ENCODE data around the gene C4B. TPM values are rescaled to one million over a fixed set of nuclear protein-coding genes. Genes with fewer than 3 reads are reported as not detected.
"Not testable (repeated sequence)": the region's sequence is repeated elsewhere in the genome, so short reads cannot be mapped to it uniquely, and the experiment has no call there.

Gene C4B
- total and polyA plus RNA-seq, 9 of the 15 experiments (the other 6 are each of a cell fraction or from before 2014, with no cell fraction given) = 0.32 to 8.8 (median 5.4) TPM

- intact Hi-C loops (cut with micrococcal nuclease); BruUV-seq (replicated peaks); H3K4me3 ChIP-seq; H2AFZ ChIP-seq (ENCODE audit: low read depth, low read length); H3K27ac ChIP-seq (ENCODE audit: extremely low read depth, low read depth, low read length); H3K4me1 ChIP-seq (replicated peaks in 1 of 2; ENCODE audit: control insufficient read depth in 2 of 2, insufficient read depth in 2 of 2, low read length in 2 of 2); H3K4me2 ChIP-seq (ENCODE audit: insufficient read depth, low read length); H3K9me3 ChIP-seq (replicated peaks; ENCODE audit: control insufficient read depth, insufficient read depth, low read depth, low read length); POLR2A ChIA-PET; H3K36me3 ChIP-seq (ENCODE audit: control insufficient read depth, insufficient read depth, low read length); H3K9me1 ChIP-seq (ENCODE audit: control insufficient read depth, insufficient read depth, low read length); H4K20me1 ChIP-seq (replicated peaks; ENCODE audit: control insufficient read depth, insufficient read depth, low read length); in situ Hi-C loops (cut with MboI); H3K79me2 ChIP-seq (ENCODE audit: control insufficient read depth, insufficient read depth, low read length); CTCF ChIA-PET (ENCODE audit: low intra/inter-chr PET ratio); H3K27me3 ChIP-seq (ENCODE audit: control insufficient read depth in 2 of 2, insufficient read depth in 2 of 2, low read length in 2 of 2): not testable (repeated sequence)
- ATAC-seq (peak; percentile 92), FAIRE-seq (peak; percentile 99), DNase-seq (ENCODE audit: extremely low read depth in 1 of 4, low spot score in 3 of 4) (peak in 1 of 4 experiments; percentile 82)
- WGBS (ENCODE audit: insufficient coverage, low coverage, missing lambda C conversion rate) = no CpG with 5 or more reads among the region's 17 CpGs
- H3K9ac ChIP-seq (ENCODE audit: insufficient read depth in 1 of 2, low read depth in 2 of 2, low read length in 2 of 2) = peak overlapping the region in 1 of 2 experiments; percentile 52; a peak in 1 of 4 replicates
- TF ChIP-seq MGA (IDR thresholded peaks at IDR 0.05) (peak; percentile 69), E2F6 (IDR thresholded peaks at IDR 0.05; ENCODE audit: borderline replicate concordance in 1 of 2, extremely low read depth in 1 of 2, insufficient read depth in 1 of 2, insufficient read length in 1 of 2, low read depth in 1 of 2, low read length in 1 of 2, poor library complexity in 1 of 2, severe bottlenecking in 1 of 2) (peak in 1 of 2 experiments; percentile 73), L3MBTL2 (IDR thresholded peaks at IDR 0.05) (peak; percentile 72; the same call in 1 of the 2 replicates)
These were observed 1.5 kb upstream of the C4B start for GRCh38 chr6:32012941-32013617.

All from K562 (cell line).